OCI-LY7 (cell line): ENCODE data around the gene AGPAT3.
"Not testable (repeated sequence)": the region's sequence is repeated elsewhere in the genome, so short reads cannot be mapped to it uniquely, and the experiment has no call there.

Source experiments
- CTCF ChIP-seq: fragments of 200-600 bp; sonication (generic); conservative IDR thresholded peaks from 2 replicates; pipeline ENCODE4 v1.5.1; 2014; ENCODE audit warnings: mild to moderate bottlenecking, antibody characterized with exemption, low read length, moderate library complexity, mixed read lengths
- EZH2phosphoT487 ChIP-seq: fragments of 200-600 bp; sonication (generic); IDR thresholded peaks from 2 replicates; pipeline ENCODE4 v1.6.1; 2018; ENCODE audit warnings: low read depth, borderline replicate concordance, mild to moderate bottlenecking, mixed run types, antibody characterized with exemption, low read length, moderate library complexity, mixed read lengths

- not testable (repeated sequence) for TF ChIP-seq CTCF, EZH2phosphoT487
Observed at GRCh38 chr21:43822166-43822565, 42.9 kb upstream of the AGPAT3 start.
